ENCODE measurements around the gene EEF1AKMT4. TPM values are rescaled to one million over a fixed set of nuclear protein-coding genes. Genes with fewer than 3 reads are reported as not detected.
A peak's percentile ranks its signal among the peaks of the same experiment; 100 is the strongest.

EEF1AKMT4 gene
- total RNA-seq, 1 experiment from 2014 or later, result 11.6 TPM

DNA sequence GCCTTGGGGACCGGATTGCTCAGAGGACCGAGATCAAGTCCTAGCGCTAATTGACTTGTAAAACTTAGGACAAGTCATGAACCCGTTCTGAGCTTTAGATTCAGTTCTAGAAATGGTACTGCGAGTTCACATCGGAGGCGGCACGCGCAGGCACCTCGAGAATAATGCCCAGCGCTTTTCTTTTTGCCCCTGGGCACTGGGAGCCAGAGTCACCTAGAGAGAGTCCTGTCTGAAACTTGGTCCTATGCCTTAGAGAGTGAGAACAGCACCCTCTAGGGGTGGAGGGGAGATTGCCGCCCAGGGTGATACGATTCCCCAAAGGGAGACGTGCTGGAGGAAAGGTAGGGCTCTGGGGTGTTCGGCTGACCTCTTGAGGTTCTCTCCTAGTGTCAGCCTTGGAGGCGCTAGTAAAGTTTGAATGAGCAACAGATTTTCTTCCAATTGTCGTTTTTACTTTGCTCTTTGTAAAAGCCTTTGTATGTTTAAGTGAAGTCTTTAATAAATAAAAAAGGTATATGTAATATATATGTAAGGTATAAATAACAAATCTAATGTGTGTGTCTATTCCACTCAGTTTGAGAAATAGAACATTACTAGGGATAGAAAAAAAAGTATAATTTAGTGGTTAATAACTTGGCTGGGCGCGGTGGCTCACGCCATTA, 826 bp downstream of the EEF1AKMT4 start:
- intact Hi-C loops (cut with micrococcal nuclease; ENCODE audit: unreplicated experiment), result loop anchor here (2.0 kb wide), 1 partner anchor 39 kb away; no protein-coding TSS in a partner anchor

DNA sequence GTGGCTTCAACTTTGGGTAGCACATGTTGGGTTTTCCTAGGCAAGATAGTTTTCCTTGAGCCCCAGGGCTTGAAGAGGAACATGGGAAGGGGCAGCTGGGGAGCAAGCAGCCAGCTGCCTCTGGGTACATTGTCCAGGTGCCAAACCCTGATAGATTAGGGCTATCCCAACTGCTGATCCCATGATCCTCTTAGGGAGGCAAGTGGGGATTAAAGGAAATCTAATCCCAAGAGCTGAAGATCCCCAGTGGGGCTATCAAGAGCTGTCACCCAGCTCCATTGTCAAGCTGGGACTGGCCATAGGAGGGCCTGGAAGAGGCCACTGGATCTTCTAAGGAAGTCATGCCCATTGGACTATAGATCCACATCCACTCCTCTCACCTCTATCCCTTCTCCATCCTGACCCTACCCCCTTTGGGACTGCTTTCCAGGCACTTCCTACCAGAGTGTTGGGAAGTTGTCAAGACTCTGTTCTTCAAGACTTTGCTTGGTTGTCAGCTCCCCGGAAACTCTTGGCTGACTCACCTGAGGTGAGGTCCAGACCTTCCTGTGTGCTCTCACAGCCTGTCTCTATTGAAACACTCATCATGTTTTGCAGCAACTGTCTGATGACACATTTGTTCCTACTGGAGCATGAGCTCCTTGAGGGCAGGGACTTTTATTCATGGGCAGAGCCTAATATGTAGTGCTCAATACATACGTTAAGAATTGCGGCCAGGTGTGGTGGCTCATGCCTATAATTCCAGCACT, 6.0 kb downstream of the EEF1AKMT4 start:
- BruUV-seq (replicated peaks), result no TSS peak
- H3K4me1 Mint-ChIP-seq (ENCODE audit: low read depth, unreplicated experiment), result peaks cover 5% of the 10 kb centered on the region
- CTCF ChIA-PET, result no interaction called here
- H3K27ac Mint-ChIP-seq (ENCODE audit: unreplicated experiment), result no peak overlapping the region
- peaks cover 15% of the 10 kb centered on the region for H3K36me3 Mint-ChIP-seq (ENCODE audit: insufficient read depth, unreplicated experiment)
- TF ChIP-seq, protein P1, sequence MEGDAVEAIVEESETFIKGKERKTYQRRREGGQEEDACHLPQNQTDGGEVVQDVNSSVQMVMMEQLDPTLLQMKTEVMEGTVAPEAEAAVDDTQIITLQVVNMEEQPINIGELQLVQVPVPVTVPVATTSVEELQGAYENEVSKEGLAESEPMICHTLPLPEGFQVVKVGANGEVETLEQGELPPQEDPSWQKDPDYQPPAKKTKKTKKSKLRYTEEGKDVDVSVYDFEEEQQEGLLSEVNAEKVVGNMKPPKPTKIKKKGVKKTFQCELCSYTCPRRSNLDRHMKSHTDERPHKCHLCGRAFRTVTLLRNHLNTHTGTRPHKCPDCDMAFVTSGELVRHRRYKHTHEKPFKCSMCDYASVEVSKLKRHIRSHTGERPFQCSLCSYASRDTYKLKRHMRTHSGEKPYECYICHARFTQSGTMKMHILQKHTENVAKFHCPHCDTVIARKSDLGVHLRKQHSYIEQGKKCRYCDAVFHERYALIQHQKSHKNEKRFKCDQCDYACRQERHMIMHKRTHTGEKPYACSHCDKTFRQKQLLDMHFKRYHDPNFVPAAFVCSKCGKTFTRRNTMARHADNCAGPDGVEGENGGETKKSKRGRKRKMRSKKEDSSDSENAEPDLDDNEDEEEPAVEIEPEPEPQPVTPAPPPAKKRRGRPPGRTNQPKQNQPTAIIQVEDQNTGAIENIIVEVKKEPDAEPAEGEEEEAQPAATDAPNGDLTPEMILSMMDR (IDR thresholded peaks at IDR 0.05; ENCODE audit: unreplicated experiment), result no peak
- H3K4me3 Mint-ChIP-seq (ENCODE audit: low read depth, unreplicated experiment), result no peak overlapping the region
- intact Hi-C loops (cut with micrococcal nuclease; ENCODE audit: unreplicated experiment), result no loop called here
- no peak for DNase-seq
- no peaks in the 10 kb centered on the region for H3K9me3 Mint-ChIP-seq (ENCODE audit: low read depth, unreplicated experiment)
- H3K27me3 Mint-ChIP-seq (ENCODE audit: unreplicated experiment), result peaks cover 24% of the 10 kb centered on the region

More for the DNA sequence above, 826 bp downstream of the EEF1AKMT4 start:
- Mint-ChIP-seq H3K27me3 (ENCODE audit: unreplicated experiment) (no peaks in the 10 kb centered on the region), H3K27ac (ENCODE audit: unreplicated experiment) (peak overlapping the region; percentile 97), H3K4me3 (ENCODE audit: low read depth, unreplicated experiment) (peak overlapping the region; percentile 92), H3K4me1 (ENCODE audit: low read depth, unreplicated experiment) (peaks cover 8% of the 10 kb centered on the region), H3K9me3 (ENCODE audit: low read depth, unreplicated experiment) (no peaks in the 10 kb centered on the region), H3K36me3 (ENCODE audit: insufficient read depth, unreplicated experiment) (peaks cover 31% of the 10 kb centered on the region)
- CTCF ChIA-PET, result interaction anchor here (0.6 to 1.4 kb wide), 3 partner anchors 11 to 84 kb away, joined by 3 to 5 read pairs (median 3); partner anchors contain the start of gene CAMK2N2
- DNase-seq, result peak; percentile 98
- TF ChIP-seq, protein P1 (IDR thresholded peaks at IDR 0.05; ENCODE audit: unreplicated experiment), result peak; percentile 96
- BruUV-seq (replicated peaks), result no TSS peak

DNA sequence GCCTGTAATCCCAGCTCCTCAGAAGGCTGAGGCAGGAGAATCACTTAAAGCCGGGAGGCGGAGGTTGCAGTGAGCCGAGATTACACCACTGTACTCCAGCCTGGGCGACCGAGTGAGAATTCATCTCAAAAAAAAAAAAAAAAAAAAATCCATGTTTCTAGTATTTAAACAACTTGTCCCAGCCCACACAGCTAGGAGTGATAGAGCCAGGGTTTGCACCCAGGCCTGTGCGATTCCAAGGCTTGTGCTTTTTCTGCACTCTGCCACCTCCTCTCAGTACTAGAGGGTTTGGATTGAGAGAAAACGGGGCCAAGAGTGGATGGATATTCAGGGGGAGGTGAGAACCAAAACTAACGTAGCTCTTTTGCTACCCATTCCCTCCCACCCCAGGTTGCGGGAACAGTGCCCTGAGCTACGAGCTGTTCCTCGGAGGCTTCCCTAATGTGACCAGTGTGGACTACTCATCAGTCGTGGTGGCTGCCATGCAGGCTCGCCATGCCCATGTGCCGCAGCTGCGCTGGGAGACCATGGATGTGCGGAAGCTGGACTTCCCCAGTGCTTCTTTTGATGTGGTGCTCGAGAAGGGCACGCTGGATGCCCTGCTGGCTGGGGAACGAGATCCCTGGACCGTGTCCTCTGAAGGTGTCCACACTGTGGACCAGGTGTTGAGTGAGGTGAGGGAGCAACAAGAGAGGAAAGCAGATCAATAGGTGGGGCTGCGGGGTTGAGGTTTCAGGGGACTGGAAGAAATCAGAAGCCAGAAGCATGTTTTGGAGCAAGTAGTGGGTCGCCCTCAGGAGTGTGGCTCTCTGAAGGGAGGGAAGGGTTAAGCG, 7.8 kb downstream of the EEF1AKMT4 start:
- peaks cover 18% of the 10 kb centered on the region for H3K4me1 Mint-ChIP-seq (ENCODE audit: low read depth, unreplicated experiment)
- DNase-seq, result no peak
- intact Hi-C loops (cut with micrococcal nuclease; ENCODE audit: unreplicated experiment), result no loop called here
- no peak overlapping the region for H3K27ac Mint-ChIP-seq (ENCODE audit: unreplicated experiment)
- no peak overlapping the region for H3K4me3 Mint-ChIP-seq (ENCODE audit: low read depth, unreplicated experiment)
- TF ChIP-seq, protein P1 (IDR thresholded peaks at IDR 0.05; ENCODE audit: unreplicated experiment), result no peak
- H3K9me3 Mint-ChIP-seq (ENCODE audit: low read depth, unreplicated experiment), result no peaks in the 10 kb centered on the region
- H3K27me3 Mint-ChIP-seq (ENCODE audit: unreplicated experiment), result peaks cover 42% of the 10 kb centered on the region
- BruUV-seq (replicated peaks), result no TSS peak
- peaks cover 34% of the 10 kb centered on the region for H3K36me3 Mint-ChIP-seq (ENCODE audit: insufficient read depth, unreplicated experiment)
- CTCF ChIA-PET, result interaction anchor here (0.6 to 1.0 kb wide), 3 partner anchors 15 to 23 kb away, joined by 3 to 7 read pairs (median 4); no protein-coding TSS in a partner anchor

DNA sequence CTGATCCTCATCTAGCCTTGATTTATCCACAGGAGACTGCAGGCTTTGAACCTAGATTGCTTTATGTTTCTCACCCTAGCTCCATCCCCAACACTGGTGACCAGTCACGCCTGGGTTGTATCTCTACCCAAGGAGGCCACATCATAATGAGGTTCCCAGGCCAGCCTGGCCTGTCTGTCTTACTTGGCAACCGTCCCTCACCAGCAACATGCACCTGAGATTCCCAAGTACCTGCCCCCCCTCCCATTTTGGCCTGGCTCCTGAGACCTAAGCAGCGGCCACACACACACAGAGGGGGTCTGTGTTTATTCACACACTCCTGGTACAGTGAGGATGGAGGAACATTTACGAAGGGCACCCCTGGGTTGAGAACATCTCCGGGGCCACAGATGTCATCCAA, 9.5 kb downstream of the EEF1AKMT4 start:
- no peak for DNase-seq
- peaks cover 59% of the 10 kb centered on the region for H3K27me3 Mint-ChIP-seq (ENCODE audit: unreplicated experiment)
- H3K27ac Mint-ChIP-seq (ENCODE audit: unreplicated experiment), result peak overlapping the region; percentile 46
- intact Hi-C loops (cut with micrococcal nuclease; ENCODE audit: unreplicated experiment), result no loop called here
- peaks cover 34% of the 10 kb centered on the region for H3K36me3 Mint-ChIP-seq (ENCODE audit: insufficient read depth, unreplicated experiment)
- peaks cover 24% of the 10 kb centered on the region for H3K4me1 Mint-ChIP-seq (ENCODE audit: low read depth, unreplicated experiment)
- TSS peak; percentile 25 for BruUV-seq (replicated peaks)
- peak overlapping the region; percentile 58 for H3K4me3 Mint-ChIP-seq (ENCODE audit: low read depth, unreplicated experiment)
- no peaks in the 10 kb centered on the region for H3K9me3 Mint-ChIP-seq (ENCODE audit: low read depth, unreplicated experiment)
- CTCF ChIA-PET, result no interaction called here
- TF ChIP-seq, protein P1 (IDR thresholded peaks at IDR 0.05; ENCODE audit: unreplicated experiment), result no peak

Measured in Calu3 (cell line).